GM12865 (cell line): ENCODE measurements around the gene ZC3H18.
A peak's percentile ranks its signal among the peaks of the same experiment; 100 is the strongest.

Experiments
- DNase-seq: peaks from one replicate; pipeline ENCODE4 v3.0.0; 2010; ENCODE audit warnings: low read depth
- H3K4me3 ChIP-seq: 2 replicates; pipeline ENCODE4 v1.5.1; 2011; ENCODE audit warnings: mild to moderate bottlenecking, low read depth, low read length, control low read depth
- TF ChIP-seq, protein P1 (sequence below): IDR thresholded peaks from 2 replicates; pipeline ENCODE4 v1.5.1; 2011; ENCODE audit warnings: low read length, control low read depth, low read depth, inconsistent platforms; ENCODE audit not compliant: insufficient read depth; ENCODE audit errors: missing control alignments

Gene ZC3H18

DNA sequence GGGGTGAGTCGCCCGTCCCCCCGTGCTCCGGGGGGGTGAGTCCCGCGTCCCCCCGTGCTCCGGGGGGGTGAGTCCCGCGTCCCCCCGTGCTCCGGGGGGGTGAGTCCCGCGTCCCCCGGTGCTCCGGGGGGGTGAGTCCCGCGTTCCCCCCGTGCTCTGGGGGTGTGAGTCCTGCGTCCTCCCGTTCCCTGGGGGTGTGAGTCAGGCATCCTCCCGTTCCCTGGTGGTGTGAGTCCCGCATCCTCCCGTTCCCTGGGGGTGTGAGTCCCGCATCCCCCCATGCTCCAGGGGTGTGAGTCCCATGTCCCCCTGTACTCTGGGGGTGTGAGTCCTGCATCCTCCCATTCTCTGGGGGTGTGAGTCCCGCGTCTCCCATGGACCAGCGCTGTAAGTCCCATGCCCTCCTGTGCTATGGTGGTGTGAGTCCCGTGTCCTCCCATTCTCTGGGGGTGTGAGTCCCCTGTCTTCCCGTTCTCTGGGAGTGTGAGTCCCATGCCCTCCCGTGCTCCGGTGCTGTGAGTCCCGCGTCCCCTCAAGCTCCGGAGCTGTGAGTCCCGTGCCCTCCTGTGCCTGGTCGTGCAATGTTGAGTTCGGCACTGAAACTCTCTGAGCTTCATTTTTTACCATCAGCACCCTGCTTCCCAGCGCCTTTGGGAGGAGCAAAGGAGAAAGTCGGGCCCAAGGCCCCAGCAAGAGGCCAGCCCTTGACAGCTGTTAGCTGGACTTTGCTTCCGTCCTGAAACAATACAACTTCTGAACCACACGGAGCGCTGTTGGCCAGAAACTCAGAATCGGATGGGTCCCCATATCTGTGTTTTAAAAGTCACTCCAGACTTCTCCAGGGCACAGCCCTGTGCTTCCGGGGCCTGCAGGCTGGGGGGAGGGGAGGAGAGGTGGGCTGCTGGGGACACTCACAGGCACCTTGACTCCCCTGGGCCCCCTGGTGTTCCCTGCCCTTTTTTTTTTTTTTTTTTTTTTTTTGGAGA is 11.5 kb upstream of the ZC3H18 start:
- TF ChIP-seq, protein P1, sequence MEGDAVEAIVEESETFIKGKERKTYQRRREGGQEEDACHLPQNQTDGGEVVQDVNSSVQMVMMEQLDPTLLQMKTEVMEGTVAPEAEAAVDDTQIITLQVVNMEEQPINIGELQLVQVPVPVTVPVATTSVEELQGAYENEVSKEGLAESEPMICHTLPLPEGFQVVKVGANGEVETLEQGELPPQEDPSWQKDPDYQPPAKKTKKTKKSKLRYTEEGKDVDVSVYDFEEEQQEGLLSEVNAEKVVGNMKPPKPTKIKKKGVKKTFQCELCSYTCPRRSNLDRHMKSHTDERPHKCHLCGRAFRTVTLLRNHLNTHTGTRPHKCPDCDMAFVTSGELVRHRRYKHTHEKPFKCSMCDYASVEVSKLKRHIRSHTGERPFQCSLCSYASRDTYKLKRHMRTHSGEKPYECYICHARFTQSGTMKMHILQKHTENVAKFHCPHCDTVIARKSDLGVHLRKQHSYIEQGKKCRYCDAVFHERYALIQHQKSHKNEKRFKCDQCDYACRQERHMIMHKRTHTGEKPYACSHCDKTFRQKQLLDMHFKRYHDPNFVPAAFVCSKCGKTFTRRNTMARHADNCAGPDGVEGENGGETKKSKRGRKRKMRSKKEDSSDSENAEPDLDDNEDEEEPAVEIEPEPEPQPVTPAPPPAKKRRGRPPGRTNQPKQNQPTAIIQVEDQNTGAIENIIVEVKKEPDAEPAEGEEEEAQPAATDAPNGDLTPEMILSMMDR: peak; percentile 40
- H3K4me3 ChIP-seq: no peak overlapping the region
- DNase-seq: peak; percentile 71

DNA sequence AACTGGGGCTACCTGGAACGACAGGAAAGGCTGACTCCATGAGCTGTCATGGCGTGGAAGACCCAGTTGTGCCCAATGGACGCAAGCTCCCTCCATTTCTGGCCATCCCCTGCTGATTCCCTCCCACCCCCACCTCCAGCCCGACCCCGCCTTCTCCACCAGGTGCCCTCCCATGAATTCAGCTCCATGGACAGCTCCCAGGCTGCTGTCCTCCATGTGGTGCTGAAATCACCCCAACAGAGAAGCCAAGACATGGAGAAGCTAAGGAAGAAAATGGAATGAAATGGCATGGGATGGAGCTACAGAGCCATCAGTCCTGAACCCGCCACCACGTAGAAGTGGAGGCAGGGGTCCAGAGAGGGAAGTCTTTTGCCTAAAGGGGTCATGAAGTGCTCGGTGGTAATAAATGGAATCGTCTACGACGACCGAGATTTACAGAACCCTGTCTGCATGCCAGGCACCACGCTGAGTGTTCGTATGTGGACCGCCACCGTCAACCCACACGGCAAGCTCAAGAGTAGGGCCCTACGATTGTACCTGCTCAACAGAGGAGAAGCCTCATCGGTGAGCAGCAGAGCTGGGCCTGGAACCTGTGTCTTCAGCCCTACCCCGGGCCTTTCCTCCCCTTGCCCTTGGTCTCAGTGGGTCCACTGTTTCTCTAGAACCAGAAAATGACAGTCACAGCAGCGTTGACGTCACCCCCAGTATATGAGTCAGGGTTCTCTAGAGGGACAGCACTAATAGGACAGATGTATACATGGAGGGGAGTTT is 9.3 kb upstream of the ZC3H18 start:
- TF ChIP-seq, protein P1: no peak
- DNase-seq: no peak
- no peak overlapping the region for H3K4me3 ChIP-seq

DNA sequence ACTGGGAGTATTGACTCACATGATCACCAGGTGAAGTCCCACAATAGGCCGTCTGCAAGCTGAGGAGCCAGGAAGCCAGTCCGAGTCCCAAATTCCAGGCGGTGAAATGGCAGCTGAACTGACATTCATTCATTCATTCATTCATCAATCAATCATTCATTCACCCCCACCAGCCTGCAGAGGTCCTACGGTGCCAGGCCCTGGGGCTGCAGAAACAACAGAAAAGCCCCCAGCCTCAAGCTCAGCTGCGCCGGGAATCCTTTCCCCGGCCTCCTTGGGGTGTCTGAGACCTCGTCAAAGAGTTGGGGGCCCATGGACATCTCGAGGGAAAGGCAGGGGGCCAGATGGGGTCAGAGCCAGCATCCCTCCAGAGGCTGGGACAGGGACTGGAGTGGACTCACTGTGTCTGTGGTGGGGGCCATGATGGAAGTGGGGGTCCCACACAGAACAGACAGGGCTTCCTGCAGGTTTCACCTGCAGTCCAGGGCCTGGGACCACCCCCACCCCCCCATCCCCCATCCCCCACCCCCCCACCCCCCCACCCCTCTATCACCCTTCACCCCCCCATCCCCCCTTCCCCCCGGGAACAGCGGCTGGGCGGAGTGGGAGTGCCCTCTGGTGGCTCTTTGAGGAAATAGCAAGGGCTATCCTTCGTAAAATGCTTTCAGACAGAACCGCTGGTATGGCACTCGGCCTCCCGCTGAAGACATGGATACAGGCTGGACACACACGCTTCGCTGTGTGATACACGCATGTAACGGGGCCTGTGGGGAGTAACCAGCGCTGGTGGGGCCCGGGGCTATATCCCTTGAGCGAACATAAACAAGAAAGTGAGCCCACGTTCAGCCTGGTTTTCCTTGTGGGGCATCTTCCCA is 8.5 kb upstream of the ZC3H18 start:
- TF ChIP-seq, protein P1: peak; percentile 70
- no peak overlapping the region for H3K4me3 ChIP-seq
- DNase-seq: peak; percentile 52

DNA sequence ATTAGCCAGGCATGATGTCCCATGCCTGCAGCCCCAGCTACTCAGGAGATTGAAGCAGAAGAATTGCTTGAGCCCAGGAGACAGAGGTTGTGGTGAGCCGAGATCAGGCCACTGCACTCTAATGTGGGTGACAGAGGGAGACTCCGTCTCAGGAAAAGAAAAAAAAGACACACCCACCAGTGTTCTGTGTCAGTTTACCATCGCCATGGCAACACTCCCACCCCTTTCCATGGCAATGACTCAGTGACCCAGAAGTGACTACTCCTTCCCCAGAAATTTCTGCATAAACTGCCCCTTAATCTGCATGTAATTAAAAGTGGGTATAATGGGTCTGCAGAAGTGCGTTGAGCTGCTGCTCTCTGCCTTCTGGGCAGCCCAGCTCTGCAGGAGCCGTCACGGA is 4.0 kb upstream of the ZC3H18 start:
- DNase-seq: no peak
- no peak overlapping the region for H3K4me3 ChIP-seq
- TF ChIP-seq, protein P1: no peak

DNA sequence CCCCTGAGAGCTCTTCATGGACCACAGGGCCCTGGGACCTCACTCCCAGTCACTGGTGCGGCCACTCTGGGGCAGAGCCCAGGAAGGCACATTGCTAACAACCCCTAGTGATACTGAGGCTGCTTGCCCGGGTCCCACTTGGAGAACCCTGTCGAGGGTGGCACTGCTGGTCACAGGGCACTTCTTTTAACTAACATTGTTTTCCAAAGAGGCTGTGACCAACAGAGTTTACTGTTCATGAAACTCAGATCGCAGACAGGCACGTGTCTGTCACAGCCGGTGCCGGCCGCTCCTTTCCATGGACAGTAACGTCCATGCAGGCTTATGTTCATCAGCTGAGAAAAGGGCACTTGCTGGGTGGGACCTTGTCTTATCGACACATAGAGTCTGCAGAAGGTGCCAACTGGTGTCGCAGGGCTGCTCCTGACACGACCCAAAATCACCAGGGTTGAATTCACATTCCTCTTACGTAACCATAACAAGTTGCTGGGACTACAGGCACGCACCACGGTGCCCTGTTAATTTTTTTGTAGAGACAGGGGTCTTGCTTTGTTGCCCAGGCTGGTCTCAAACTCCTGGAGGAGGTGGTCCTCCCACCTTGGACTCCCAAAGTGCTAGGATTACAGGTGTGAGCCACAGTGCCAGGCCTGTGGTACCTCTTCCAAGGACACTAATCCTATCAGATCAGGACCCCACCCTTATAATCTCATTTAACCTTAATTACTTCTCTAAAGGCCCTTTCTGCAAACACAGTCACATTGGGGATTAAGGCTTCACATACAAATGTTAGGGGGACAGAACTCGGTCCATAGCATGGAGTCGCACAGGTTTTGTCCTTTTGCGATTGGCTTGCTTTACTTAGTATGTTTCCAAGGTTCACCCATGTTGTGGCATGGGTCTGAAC is 1.2 kb upstream of the ZC3H18 start:
- DNase-seq: no peak
- TF ChIP-seq, protein P1: no peak

More for the DNA sequence above, 1.2 kb upstream of the ZC3H18 start:
- peak overlapping the region; percentile 92 for H3K4me3 ChIP-seq
